Activated T-helper 1 cell treated with anti-CD3 and anti-CD28 coated beads, Interleukin-2, amount 50 U/mL, for 16 hours (primary cell): Measurements from ENCODE around the gene KLC4.

ENCODE experiments used
- DNase-seq, 2 donors: peaks; one replicate each; pipeline ENCODE4 v3.0.0-alpha.2; 2020; ENCODE audit warnings: low read depth in 1 of 2, low spot score in 1 of 2

Gene KLC4

GRCh38 chr6:43123461-43124314 is 64.3 kb downstream of the KLC4 start:
- DNase-seq, result no peak

- DNase-seq, result no peak
Measured at GRCh38 chr6:43124481-43124880, 65.0 kb downstream of the KLC4 start.
